OCI-LY7 (cell line): ENCODE measurements around the gene LEO1. TPM values are rescaled to one million over a fixed set of nuclear protein-coding genes. Genes with fewer than 3 reads are reported as not detected.
A peak's percentile ranks its signal among the peaks of the same experiment; 100 is the strongest.

Experiments
- BruUV-seq: library from RNA; stranded (reverse); fragments of 400-500 nt; replicated peaks from 2 replicates; lab custom pipeline; 2021; lab: Mats Ljungman, UMichigan
- CTCF ChIA-PET: fragments of 300-600 bp; sonication (Branson Sonifier 250); formaldehyde crosslinking; loops from one replicate; lab custom pipeline; 2022; ENCODE audit warnings: antibody characterized with exemption; ENCODE audit not compliant: unreplicated experiment; lab: Charles Lee
- POLR2A ChIA-PET: fragments of 300-600 bp; sonication (Branson Sonifier 250); formaldehyde crosslinking; loops from one replicate; lab custom pipeline; 2022; ENCODE audit warnings: antibody characterized with exemption; lab: Charles Lee
- DNase-seq: peaks from one replicate; pipeline ENCODE4 v3.0.0-alpha.2; 2015; ENCODE audit warnings: low spot score
- H2AFZ ChIP-seq: fragments of 200-600 bp; sonication (generic), shearing (Covaris generic); 2 replicates; pipeline ENCODE4 v1.6.1; 2014; ENCODE audit warnings: mild to moderate bottlenecking, antibody characterized with exemption, low read length, moderate library complexity
- H3K27ac ChIP-seq: fragments of 200-600 bp; sonication (generic); 2 replicates; pipeline ENCODE4 v1.5.1; 2014; ENCODE audit warnings: mixed run types, low read depth, mild to moderate bottlenecking, moderate library complexity, low read length, inconsistent platforms; ENCODE audit not compliant: poor library complexity, severe bottlenecking
- H3K36me3 ChIP-seq: fragments of 200-600 bp; sonication (generic); 2 replicates; pipeline ENCODE4 v1.6.1; 2014; ENCODE audit warnings: mild to moderate bottlenecking, antibody characterized with exemption, low read length, moderate library complexity, mixed read lengths; ENCODE audit not compliant: insufficient read depth
- H3K4me1 ChIP-seq: fragments of 200-600 bp; sonication (generic); 2 replicates; pipeline ENCODE4 v1.5.1; 2014; ENCODE audit warnings: mild to moderate bottlenecking, low read length; ENCODE audit not compliant: insufficient read depth, poor library complexity, severe bottlenecking
- H3K4me2 ChIP-seq: fragments of 200-600 bp; sonication (generic); 2 replicates; pipeline ENCODE4 v1.6.1; 2014; ENCODE audit warnings: mild to moderate bottlenecking, low read length
- H3K4me3 ChIP-seq: fragments of 200-600 bp; sonication (generic); 2 replicates; pipeline ENCODE4 v1.5.1; 2014; ENCODE audit warnings: mild to moderate bottlenecking, low read depth, low read length; ENCODE audit not compliant: poor library complexity, severe bottlenecking
- H3K79me2 ChIP-seq: fragments of 200-600 bp; sonication (generic); 2 replicates; pipeline ENCODE4 v1.6.1; 2016; ENCODE audit warnings: low read depth, mild to moderate bottlenecking, low read length, moderate library complexity, mixed read lengths; ENCODE audit not compliant: insufficient read depth
- H3K9me2 ChIP-seq: fragments of 200-600 bp; sonication (generic); 2 replicates; pipeline ENCODE4 v1.6.1; 2016; ENCODE audit warnings: mild to moderate bottlenecking, low read length, mixed read lengths; ENCODE audit not compliant: insufficient read depth
- H3K9me3 ChIP-seq: fragments of 200-600 bp; sonication (generic); 2 replicates; pipeline ENCODE4 v1.6.1; 2014; ENCODE audit warnings: mild to moderate bottlenecking, mixed run types, low read length, mixed read lengths
- H4K20me1 ChIP-seq: fragments of 200-600 bp; sonication (generic); 2 replicates; pipeline ENCODE4 v1.6.1; 2014; ENCODE audit warnings: mild to moderate bottlenecking, antibody characterized with exemption, low read length, moderate library complexity, mixed read lengths; ENCODE audit not compliant: insufficient read depth
- CTCF ChIP-seq: fragments of 200-600 bp; sonication (generic); conservative IDR thresholded peaks from 2 replicates; pipeline ENCODE4 v1.5.1; 2014; ENCODE audit warnings: mild to moderate bottlenecking, antibody characterized with exemption, low read length, moderate library complexity, mixed read lengths
- EZH2phosphoT487 ChIP-seq: fragments of 200-600 bp; sonication (generic); IDR thresholded peaks from 2 replicates; pipeline ENCODE4 v1.6.1; 2018; ENCODE audit warnings: low read depth, borderline replicate concordance, mild to moderate bottlenecking, mixed run types, antibody characterized with exemption, low read length, moderate library complexity, mixed read lengths
- intact Hi-C: fragments of 100-400 bp; cut with micrococcal nuclease; formaldehyde crosslinking; loops from one replicate; pipeline ENCODE4 v1.10.0; 2022; ENCODE audit not compliant: unreplicated experiment
- total RNA-seq, 2 experiments: library from RNA; depleted of rRNA in 1 of 2; stranded (reverse); fragments of >200 nt in 1 of 2; shearing (Covaris generic) in 1 of 2; gene quantifications; 2 replicates each; pipeline ENCODE4 v1.2.3, GENCODE V29; 2014 to 2022

Gene LEO1
- total RNA-seq, 2 experiments from 2014 or later, result 22.0 to 34.4 TPM

- POLR2A ChIA-PET, result interaction anchor here (0.6 to 0.7 kb wide), 2 partner anchors 26 to 179 kb away, joined by 3 to 4 read pairs; no protein-coding TSS in a partner anchor
- TF ChIP-seq EZH2phosphoT487 (no peak), CTCF (no peak)
- CTCF ChIA-PET, result no interaction called here
- Histone ChIP-seq H3K9me2 (no peaks in the 10 kb centered on the region), H3K9me3 (no peaks in the 10 kb centered on the region), H3K4me1 (peaks cover 40% of the 10 kb centered on the region), H3K79me2 (no peaks in the 10 kb centered on the region), H3K27ac (no peak overlapping the region), H3K4me3 (no peak overlapping the region), H4K20me1 (no peaks in the 10 kb centered on the region), H2AFZ (peak overlapping the region; percentile 34; the same call in 1 of the 2 replicates), H3K4me2 (no peak overlapping the region), H3K36me3 (no peaks in the 10 kb centered on the region)
- no TSS peak for BruUV-seq
- intact Hi-C loops, result no loop called here
- DNase-seq, result no peak
Observed at GRCh38 chr15:52011711-52012144, 40.1 kb upstream of the LEO1 start.

GRCh38 chr15:52010633-52011595 lies 39.3 kb upstream of the LEO1 start:
- ChIA-PET POLR2A (interaction anchor here (0.6 to 0.7 kb wide), 2 partner anchors 27 to 179 kb away, joined by 3 to 4 read pairs; no protein-coding TSS in a partner anchor), CTCF (no interaction called here)
- no peak for TF ChIP-seq EZH2phosphoT487
- no peak for TF ChIP-seq CTCF
- H3K9me3 ChIP-seq, result no peaks in the 10 kb centered on the region
- H3K4me3 ChIP-seq, result no peak overlapping the region
- H3K27ac ChIP-seq, result no peak overlapping the region
- no peaks in the 10 kb centered on the region for H3K9me2 ChIP-seq
- intact Hi-C loops, result no loop called here
- H3K4me2 ChIP-seq, result no peak overlapping the region
- peak overlapping the region; percentile 34; the same call in 1 of the 2 replicates for H2AFZ ChIP-seq
- H3K36me3 ChIP-seq, result no peaks in the 10 kb centered on the region
- no peaks in the 10 kb centered on the region for H4K20me1 ChIP-seq
- BruUV-seq, result no TSS peak
- peaks cover 48% of the 10 kb centered on the region for H3K4me1 ChIP-seq
- no peaks in the 10 kb centered on the region for H3K79me2 ChIP-seq
- DNase-seq, result no peak
